ENCODE data around the gene CAB39L.

Gene CAB39L

GRCh38 chr13:49411353-49411752 is 32.5 kb downstream of the CAB39L start:
- Histone ChIP-seq H3K4me3 (ENCODE audit: low read depth in 1 of 2, low read length in 2 of 2) (no peak overlapping the region), H3K9me3 (ENCODE audit: control insufficient read depth in 1 of 2, low read length in 2 of 2) (no peaks in the 10 kb centered on the region), H3K27me3 (ENCODE audit: low read depth, low read length) (no peaks in the 10 kb centered on the region), H3K36me3 (ENCODE audit: control insufficient read depth in 1 of 2, insufficient read depth in 2 of 2, low read length in 2 of 2) (no peaks in the 10 kb centered on the region), H3K27ac (ENCODE audit: low read length) (no peak overlapping the region), H3K4me1 (ENCODE audit: control insufficient read depth in 1 of 2, insufficient read depth in 2 of 2, low read length in 2 of 2) (no peaks in the 10 kb centered on the region)

DNA sequence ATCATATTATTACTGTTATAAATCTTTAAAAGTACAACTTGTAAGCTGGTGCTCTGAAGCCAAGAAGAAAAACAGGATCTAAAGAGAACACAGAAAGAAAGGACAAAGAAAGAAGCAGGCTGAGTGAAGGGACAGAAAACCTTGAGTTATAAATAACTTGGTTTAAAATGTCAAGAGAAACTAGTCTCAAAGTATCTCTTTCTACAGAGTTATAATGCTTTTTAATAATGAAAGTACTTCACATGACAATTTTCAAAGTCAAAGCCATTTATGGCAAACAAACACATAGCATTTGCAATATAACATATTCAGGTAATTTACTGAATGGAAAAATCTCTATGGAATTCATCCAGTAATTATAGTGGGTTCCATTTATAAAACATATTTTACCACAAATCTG is 33.4 kb downstream of the CAB39L start:
- Histone ChIP-seq H3K36me3 (ENCODE audit: control insufficient read depth in 1 of 2, insufficient read depth in 2 of 2, low read length in 2 of 2) (no peaks in the 10 kb centered on the region), H3K9me3 (ENCODE audit: control insufficient read depth in 1 of 2, low read length in 2 of 2) (no peaks in the 10 kb centered on the region), H3K27me3 (ENCODE audit: low read depth, low read length) (no peaks in the 10 kb centered on the region), H3K27ac (ENCODE audit: low read length) (no peak overlapping the region), H3K4me3 (ENCODE audit: low read depth in 1 of 2, low read length in 2 of 2) (no peak overlapping the region), H3K4me1 (ENCODE audit: control insufficient read depth in 1 of 2, insufficient read depth in 2 of 2, low read length in 2 of 2) (no peaks in the 10 kb centered on the region)

DNA sequence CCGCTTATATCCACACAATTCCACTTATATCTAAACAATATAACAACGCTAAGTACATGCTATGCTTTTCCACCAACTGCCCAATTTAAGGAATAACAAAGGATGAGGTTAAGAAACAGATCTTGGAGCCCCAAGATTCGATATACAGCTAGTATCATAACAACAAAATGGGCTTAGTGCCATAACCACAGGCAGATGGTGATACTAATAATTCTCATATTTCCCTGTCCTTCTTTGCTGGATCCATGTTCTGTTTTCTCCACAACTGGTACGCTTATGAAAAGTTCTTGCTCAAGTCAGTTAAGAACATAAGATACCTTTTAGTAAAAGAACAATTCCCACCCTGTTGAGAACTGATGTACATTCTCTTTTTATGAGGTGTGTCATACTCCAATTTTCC is 33.9 kb downstream of the CAB39L start:
- H3K27ac ChIP-seq (ENCODE audit: low read length), result no peak overlapping the region
- no peak overlapping the region for H3K4me3 ChIP-seq (ENCODE audit: low read depth in 1 of 2, low read length in 2 of 2)
- no peaks in the 10 kb centered on the region for H3K4me1 ChIP-seq (ENCODE audit: control insufficient read depth in 1 of 2, insufficient read depth in 2 of 2, low read length in 2 of 2)
- no peaks in the 10 kb centered on the region for H3K36me3 ChIP-seq (ENCODE audit: control insufficient read depth in 1 of 2, insufficient read depth in 2 of 2, low read length in 2 of 2)
- H3K27me3 ChIP-seq (ENCODE audit: low read depth, low read length), result no peaks in the 10 kb centered on the region
- H3K9me3 ChIP-seq (ENCODE audit: control insufficient read depth in 1 of 2, low read length in 2 of 2), result no peaks in the 10 kb centered on the region

GRCh38 chr13:49409008-49409407 is 34.9 kb downstream of the CAB39L start:
- Histone ChIP-seq H3K9me3 (ENCODE audit: control insufficient read depth in 1 of 2, low read length in 2 of 2) (peaks cover 0 to 9% of the 10 kb centered on the region in 2 donors), H3K27ac (ENCODE audit: low read length) (no peak overlapping the region), H3K27me3 (ENCODE audit: low read depth, low read length) (no peaks in the 10 kb centered on the region), H3K36me3 (ENCODE audit: control insufficient read depth in 1 of 2, insufficient read depth in 2 of 2, low read length in 2 of 2) (no peaks in the 10 kb centered on the region), H3K4me3 (ENCODE audit: low read depth in 1 of 2, low read length in 2 of 2) (no peak overlapping the region), H3K4me1 (ENCODE audit: control insufficient read depth in 1 of 2, insufficient read depth in 2 of 2, low read length in 2 of 2) (no peaks in the 10 kb centered on the region)

DNA sequence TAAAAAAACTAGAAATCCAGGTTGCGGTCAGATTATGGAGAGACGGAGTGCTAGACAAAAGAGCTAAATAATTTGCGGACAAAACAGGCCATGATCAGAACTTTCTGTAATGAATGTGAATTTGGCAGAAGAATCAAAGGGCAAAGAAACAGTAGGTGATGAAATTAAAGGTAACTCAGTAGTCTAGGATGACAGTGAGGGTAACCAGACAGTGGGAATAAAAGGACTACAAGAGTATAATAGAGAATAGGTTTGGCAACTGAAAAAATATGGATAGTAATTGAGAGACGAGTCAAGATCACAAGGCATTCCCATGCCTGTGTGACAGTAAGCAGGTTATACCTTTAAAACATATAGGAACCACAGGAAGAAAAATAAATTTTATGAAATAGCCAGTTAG is 35.9 kb downstream of the CAB39L start:
- Histone ChIP-seq H3K36me3 (ENCODE audit: control insufficient read depth in 1 of 2, insufficient read depth in 2 of 2, low read length in 2 of 2) (no peaks in the 10 kb centered on the region), H3K9me3 (ENCODE audit: control insufficient read depth in 1 of 2, low read length in 2 of 2) (peaks cover 0 to 9% of the 10 kb centered on the region in 2 donors), H3K4me1 (ENCODE audit: control insufficient read depth in 1 of 2, insufficient read depth in 2 of 2, low read length in 2 of 2) (no peaks in the 10 kb centered on the region), H3K27ac (ENCODE audit: low read length) (no peak overlapping the region), H3K4me3 (ENCODE audit: low read depth in 1 of 2, low read length in 2 of 2) (no peak overlapping the region), H3K27me3 (ENCODE audit: low read depth, low read length) (no peaks in the 10 kb centered on the region)

GRCh38 chr13:49407068-49407467 is 36.8 kb downstream of the CAB39L start:
- Histone ChIP-seq H3K36me3 (ENCODE audit: control insufficient read depth in 1 of 2, insufficient read depth in 2 of 2, low read length in 2 of 2) (no peaks in the 10 kb centered on the region), H3K4me3 (ENCODE audit: low read depth in 1 of 2, low read length in 2 of 2) (no peak overlapping the region), H3K9me3 (ENCODE audit: control insufficient read depth in 1 of 2, low read length in 2 of 2) (peaks cover 0 to 9% of the 10 kb centered on the region in 2 donors), H3K4me1 (ENCODE audit: control insufficient read depth in 1 of 2, insufficient read depth in 2 of 2, low read length in 2 of 2) (peaks cover 0 to 4% of the 10 kb centered on the region in 2 donors), H3K27ac (ENCODE audit: low read length) (no peak overlapping the region), H3K27me3 (ENCODE audit: low read depth, low read length) (no peaks in the 10 kb centered on the region)

GRCh38 chr13:49404703-49405020 is 39.2 kb downstream of the CAB39L start:
- H3K4me1 ChIP-seq (ENCODE audit: control insufficient read depth in 1 of 2, insufficient read depth in 2 of 2, low read length in 2 of 2), result peaks cover 0 to 4% of the 10 kb centered on the region in 2 donors
- H3K36me3 ChIP-seq (ENCODE audit: control insufficient read depth in 1 of 2, insufficient read depth in 2 of 2, low read length in 2 of 2), result no peaks in the 10 kb centered on the region
- H3K27me3 ChIP-seq (ENCODE audit: low read depth, low read length), result no peaks in the 10 kb centered on the region
- H3K9me3 ChIP-seq (ENCODE audit: control insufficient read depth in 1 of 2, low read length in 2 of 2), result peaks cover 0 to 9% of the 10 kb centered on the region in 2 donors
- H3K27ac ChIP-seq (ENCODE audit: low read length), result no peak overlapping the region
- no peak overlapping the region for H3K4me3 ChIP-seq (ENCODE audit: low read depth in 1 of 2, low read length in 2 of 2)

DNA sequence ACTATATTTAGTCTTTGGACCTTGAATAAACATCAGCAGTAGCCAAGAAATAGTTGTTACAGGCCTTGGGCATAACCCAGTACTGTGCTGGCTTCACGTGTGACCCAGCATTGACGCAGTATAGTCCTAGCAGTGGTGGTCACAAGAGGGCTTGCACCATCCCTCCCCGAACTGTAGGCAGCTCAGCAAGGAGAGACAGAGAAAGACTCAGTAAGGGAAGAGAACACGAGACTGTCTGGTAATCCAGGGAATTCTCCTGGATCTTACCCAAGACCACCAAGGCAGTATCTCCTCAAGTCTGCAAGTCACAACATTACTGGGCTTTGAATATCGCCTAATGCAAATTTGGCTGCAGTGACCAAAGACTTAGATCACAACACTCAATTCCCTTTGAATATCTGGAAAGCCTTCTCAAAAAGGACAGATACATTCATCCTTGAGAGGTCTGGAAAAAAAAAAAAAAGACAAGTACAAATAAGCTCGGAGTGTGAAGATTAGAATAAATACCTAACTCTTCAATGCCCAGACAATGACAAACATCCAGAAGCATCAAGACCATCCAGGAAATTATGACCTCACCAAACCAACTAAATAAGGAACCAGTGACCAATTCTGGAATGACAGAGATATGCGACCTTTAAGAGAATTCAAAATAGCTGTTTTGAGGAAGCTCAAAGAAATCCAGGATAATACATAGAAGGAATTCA is 39.7 kb downstream of the CAB39L start:
- H3K36me3 ChIP-seq (ENCODE audit: control insufficient read depth in 1 of 2, insufficient read depth in 2 of 2, low read length in 2 of 2), result no peaks in the 10 kb centered on the region
- peaks cover 0 to 9% of the 10 kb centered on the region in 2 donors for H3K9me3 ChIP-seq (ENCODE audit: control insufficient read depth in 1 of 2, low read length in 2 of 2)
- H3K27me3 ChIP-seq (ENCODE audit: low read depth, low read length), result no peaks in the 10 kb centered on the region
- no peak overlapping the region for H3K4me3 ChIP-seq (ENCODE audit: low read depth in 1 of 2, low read length in 2 of 2)
- H3K4me1 ChIP-seq (ENCODE audit: control insufficient read depth in 1 of 2, insufficient read depth in 2 of 2, low read length in 2 of 2), result peaks cover 0 to 4% of the 10 kb centered on the region in 2 donors
- no peak overlapping the region for H3K27ac ChIP-seq (ENCODE audit: low read length)

- no peaks in the 10 kb centered on the region for H3K27me3 ChIP-seq (ENCODE audit: low read depth, low read length)
- H3K9me3 ChIP-seq (ENCODE audit: control insufficient read depth in 1 of 2, low read length in 2 of 2), result peaks cover 0 to 9% of the 10 kb centered on the region in 2 donors
- H3K27ac ChIP-seq (ENCODE audit: low read length), result peak overlapping the region; percentile 76
- no peaks in the 10 kb centered on the region for H3K36me3 ChIP-seq (ENCODE audit: control insufficient read depth in 1 of 2, insufficient read depth in 2 of 2, low read length in 2 of 2)
- peak overlapping the region; percentile 66 to 77 for H3K4me3 ChIP-seq (ENCODE audit: low read depth in 1 of 2, low read length in 2 of 2)
- H3K4me1 ChIP-seq (ENCODE audit: control insufficient read depth in 1 of 2, insufficient read depth in 2 of 2, low read length in 2 of 2), result peaks cover 0 to 4% of the 10 kb centered on the region in 2 donors
These were observed 42.9 kb downstream of the CAB39L start for GRCh38 chr13:49400755-49401659.

GRCh38 chr13:49399801-49400472 is 43.9 kb downstream of the CAB39L start:
- H3K27ac ChIP-seq (ENCODE audit: low read length), result peak overlapping the region; percentile 76
- H3K4me3 ChIP-seq (ENCODE audit: low read depth in 1 of 2, low read length in 2 of 2), result peak overlapping the region; percentile 66 to 77
- H3K9me3 ChIP-seq (ENCODE audit: control insufficient read depth in 1 of 2, low read length in 2 of 2), result peaks cover 0 to 9% of the 10 kb centered on the region in 2 donors
- peaks cover 0 to 4% of the 10 kb centered on the region in 2 donors for H3K4me1 ChIP-seq (ENCODE audit: control insufficient read depth in 1 of 2, insufficient read depth in 2 of 2, low read length in 2 of 2)
- H3K36me3 ChIP-seq (ENCODE audit: control insufficient read depth in 1 of 2, insufficient read depth in 2 of 2, low read length in 2 of 2), result no peaks in the 10 kb centered on the region
- H3K27me3 ChIP-seq (ENCODE audit: low read depth, low read length), result no peaks in the 10 kb centered on the region

DNA sequence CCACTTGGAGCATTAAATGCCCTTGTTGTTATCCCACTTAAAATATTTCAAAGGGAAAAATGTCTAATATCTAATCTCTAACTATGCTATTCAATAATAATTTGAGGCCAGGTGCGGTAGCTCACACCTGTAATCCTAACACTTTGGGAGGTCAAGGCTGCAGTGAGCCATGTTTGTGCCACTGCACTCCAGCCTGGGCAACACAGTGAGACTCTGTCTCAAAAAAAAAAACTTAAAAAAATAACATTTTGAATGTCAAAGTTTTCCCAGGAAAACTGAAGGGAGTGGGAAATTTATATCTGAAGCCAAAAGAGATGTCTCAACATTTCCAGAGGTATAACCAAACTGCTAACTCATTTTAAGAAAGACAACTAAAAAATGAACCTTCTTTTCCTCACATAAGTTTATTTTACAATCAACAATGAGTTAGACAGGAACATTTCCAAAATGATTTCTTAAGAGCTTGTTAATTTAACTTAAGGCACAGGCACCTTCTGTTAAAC is 47.9 kb downstream of the CAB39L start:
- Histone ChIP-seq H3K4me3 (ENCODE audit: low read depth in 1 of 2, low read length in 2 of 2) (no peak overlapping the region), H3K4me1 (ENCODE audit: control insufficient read depth in 1 of 2, insufficient read depth in 2 of 2, low read length in 2 of 2) (no peaks in the 10 kb centered on the region), H3K36me3 (ENCODE audit: control insufficient read depth in 1 of 2, insufficient read depth in 2 of 2, low read length in 2 of 2) (no peaks in the 10 kb centered on the region), H3K27ac (ENCODE audit: low read length) (peak overlapping the region; percentile 16), H3K9me3 (ENCODE audit: control insufficient read depth in 1 of 2, low read length in 2 of 2) (no peaks in the 10 kb centered on the region), H3K27me3 (ENCODE audit: low read depth, low read length) (no peaks in the 10 kb centered on the region)

Data from muscle layer of duodenum (tissue), 2 donors.